T follicular helper cell (primary cell): Measurements from ENCODE around the gene IL6.
"Not testable (repeated sequence)": the region's sequence is repeated elsewhere in the genome, so short reads cannot be mapped to it uniquely, and the experiment has no call there.

Source experiments
- DNase-seq: peaks from one replicate; pipeline ENCODE4 v3.0.0-alpha.2; 2020; ENCODE audit warnings: low read depth
- total RNA-seq, 2 experiments: gene quantifications; one replicate each; lab custom pipeline; 2026; lab: John Stamatoyannopoulos, UW

IL6 gene
- 0 to 2.6 reads per million in 2 experiments for total RNA-seq

DNA sequence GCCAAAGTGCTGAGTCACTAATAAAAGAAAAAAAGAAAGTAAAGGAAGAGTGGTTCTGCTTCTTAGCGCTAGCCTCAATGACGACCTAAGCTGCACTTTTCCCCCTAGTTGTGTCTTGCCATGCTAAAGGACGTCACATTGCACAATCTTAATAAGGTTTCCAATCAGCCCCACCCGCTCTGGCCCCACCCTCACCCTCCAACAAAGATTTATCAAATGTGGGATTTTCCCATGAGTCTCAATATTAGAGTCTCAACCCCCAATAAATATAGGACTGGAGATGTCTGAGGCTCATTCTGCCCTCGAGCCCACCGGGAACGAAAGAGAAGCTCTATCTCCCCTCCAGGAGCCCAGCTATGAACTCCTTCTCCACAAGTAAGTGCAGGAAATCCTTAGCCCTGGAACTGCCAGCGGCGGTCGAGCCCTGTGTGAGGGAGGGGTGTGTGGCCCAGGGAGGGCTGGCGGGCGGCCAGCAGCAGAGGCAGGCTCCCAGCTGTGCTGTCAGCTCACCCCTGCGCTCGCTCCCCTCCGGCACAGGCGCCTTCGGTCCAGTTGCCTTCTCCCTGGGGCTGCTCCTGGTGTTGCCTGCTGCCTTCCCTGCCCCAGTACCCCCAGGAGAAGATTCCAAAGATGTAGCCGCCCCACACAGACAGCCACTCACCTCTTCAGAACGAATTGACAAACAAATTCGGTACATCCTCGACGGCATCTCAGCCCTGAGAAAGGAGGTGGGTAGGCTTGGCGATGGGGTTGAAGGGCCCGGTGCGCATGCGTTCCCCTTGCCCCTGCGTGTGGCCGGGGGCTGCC is at the start of gene IL6:
Gene IL6 (plus strand): TSS at position 294 of the 807 bp plus-strand sequence. CDS start 63 bp downstream, at position 357.
- no peak for DNase-seq

- DNase-seq = not testable (repeated sequence)
Observed at GRCh38 chr7:22677263-22677662, 49.7 kb upstream of the IL6 start.

- no peak for DNase-seq
Observed at GRCh38 chr7:22677680-22678079, 49.3 kb upstream of the IL6 start.

- no peak for DNase-seq
Observed at GRCh38 chr7:22680482-22680911, 46.5 kb upstream of the IL6 start.

DNA sequence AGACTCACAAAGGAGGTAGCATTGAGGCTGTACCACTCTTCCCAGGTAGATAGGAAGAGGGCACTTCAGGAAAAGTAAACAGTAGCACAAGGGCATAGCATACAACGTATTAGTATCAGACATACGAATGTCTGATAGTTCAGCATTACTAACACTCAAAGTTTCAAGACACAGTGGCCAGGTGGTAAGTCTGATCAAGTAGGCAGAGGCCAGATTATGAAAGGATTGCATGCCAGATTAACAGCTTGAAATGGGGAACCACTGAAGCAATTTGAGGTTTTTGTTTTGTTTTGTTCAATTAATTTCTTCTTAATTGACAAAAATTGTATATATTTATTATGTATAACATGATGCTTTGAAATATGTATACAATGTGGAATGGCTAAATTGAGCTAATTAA is 45.7 kb upstream of the IL6 start:
- DNase-seq = no peak

DNA sequence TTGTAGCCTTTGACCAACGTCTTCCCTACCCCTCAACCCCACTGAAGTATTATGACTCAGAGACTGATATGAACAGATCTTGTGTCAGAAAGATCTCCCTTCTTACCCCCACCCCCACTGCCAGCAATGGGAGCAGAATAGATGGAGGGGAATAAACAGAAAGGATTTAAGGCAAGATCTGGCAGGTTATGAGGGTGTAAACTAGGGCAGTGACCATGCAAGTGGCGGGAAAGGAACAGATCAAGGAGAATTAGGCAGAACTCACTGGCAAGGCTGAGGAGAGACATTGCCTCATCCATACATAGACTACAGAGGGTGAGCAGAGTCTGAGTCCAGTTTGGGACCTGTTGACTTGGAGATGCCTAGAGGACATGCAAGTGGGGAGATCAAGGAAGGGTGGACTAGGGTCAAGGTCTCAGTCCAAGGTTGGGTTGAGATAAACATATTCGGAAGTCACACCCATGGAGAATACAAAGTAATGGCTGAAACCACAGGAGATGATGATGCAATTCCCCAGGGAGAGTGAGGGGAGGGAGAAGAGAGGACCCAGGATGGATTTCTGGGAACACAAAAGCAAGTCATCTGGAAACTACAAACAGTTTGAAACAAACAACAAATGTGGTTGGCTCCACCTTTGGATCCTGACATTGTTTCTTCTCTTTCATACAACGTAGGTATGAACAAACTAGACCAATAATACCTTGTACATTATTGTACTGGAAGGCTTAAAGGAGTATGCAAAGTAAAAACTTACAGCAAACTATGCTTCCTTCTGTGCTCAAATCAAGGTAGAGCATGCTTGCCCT is 44.9 kb upstream of the IL6 start:
- DNase-seq = no peak

DNA sequence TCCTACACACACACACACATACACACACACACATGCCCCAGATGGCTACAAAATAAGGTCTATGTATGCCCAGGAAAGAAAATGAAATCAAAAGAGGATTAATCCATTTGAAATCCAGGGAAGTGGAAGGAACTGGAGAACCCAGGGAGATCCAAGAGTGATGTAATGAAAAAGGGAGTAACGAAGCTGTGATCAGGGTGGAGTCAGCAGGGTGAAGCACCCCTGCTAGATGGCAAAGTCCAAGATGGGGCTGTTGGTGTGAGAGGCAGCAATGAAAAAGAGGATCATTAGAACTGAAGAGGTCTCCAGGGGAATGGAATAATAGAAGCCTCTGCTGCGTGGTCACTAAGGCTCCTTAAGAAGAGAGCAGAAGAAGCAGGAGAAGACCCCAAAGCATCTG is 43.6 kb upstream of the IL6 start:
- DNase-seq = no peak

- no peak for DNase-seq
Observed at GRCh38 chr7:22686620-22687019, 40.4 kb upstream of the IL6 start.

DNA sequence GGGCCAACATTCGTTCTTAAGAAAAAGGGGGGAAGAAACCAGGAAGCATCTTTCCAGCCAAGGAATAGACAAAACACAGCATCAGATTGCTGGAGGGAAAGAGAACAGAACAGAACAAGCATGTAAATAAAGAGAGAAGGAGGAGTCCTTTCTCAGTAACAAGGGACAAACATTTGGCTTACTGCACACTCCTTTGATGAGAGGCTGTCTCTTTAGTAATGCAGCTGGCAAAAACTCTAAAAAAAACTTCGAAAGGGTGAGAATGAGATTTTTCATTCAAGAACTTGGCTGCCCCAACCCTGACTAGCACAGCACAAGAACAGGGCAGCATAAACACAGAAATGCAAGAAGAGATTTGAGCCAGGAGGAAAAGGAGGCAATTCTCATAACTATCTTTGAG is 38.9 kb upstream of the IL6 start:
- no peak for DNase-seq

DNA sequence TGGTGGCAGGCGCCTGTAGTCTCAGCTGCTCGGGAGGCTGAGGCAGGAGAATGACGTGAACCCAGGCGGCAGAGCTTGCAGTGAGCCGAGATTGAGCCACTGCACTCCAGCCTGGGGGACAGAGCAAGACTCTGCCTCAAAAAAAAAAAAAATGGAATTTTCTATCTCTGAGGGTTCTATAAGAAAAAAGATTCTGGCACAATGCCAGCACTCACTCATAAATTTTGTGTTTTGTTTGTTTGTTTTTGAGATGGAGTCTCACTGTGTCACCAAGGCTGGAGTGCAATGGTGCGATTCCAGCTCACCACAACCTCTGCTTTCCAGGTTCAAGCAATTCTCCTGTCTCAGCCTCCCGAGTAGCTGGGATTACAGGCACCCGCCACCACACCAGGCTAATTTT is 38.1 kb upstream of the IL6 start:
- DNase-seq = not testable (repeated sequence)

DNA sequence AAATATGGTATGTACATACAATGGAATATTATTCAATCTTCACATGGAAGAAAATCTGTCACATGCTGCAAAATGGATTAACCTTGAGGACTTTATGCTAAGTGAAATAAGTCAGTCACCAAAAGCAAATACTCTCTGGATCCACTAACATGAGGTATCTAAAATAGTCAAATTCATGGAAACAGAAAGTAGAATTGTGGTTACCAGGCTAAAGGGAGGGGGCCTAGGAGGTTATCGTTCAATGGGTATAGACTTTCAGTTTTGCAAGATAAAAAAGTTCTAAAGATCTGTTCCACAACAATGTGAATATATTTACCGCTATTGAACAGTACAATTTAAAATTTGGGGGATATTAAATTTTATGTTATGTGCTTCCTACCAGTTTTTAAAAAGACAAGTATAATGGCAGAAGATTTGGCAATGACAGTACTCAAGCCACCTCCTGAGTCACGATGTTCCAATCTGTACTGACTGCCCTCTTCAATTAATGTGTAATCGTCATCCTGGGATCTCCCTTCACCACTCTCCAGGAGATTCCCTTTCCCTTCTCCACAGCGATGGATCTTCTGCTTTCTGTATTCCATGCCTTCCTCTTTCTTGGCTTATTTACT is 32.3 kb upstream of the IL6 start:
- no peak for DNase-seq

DNA sequence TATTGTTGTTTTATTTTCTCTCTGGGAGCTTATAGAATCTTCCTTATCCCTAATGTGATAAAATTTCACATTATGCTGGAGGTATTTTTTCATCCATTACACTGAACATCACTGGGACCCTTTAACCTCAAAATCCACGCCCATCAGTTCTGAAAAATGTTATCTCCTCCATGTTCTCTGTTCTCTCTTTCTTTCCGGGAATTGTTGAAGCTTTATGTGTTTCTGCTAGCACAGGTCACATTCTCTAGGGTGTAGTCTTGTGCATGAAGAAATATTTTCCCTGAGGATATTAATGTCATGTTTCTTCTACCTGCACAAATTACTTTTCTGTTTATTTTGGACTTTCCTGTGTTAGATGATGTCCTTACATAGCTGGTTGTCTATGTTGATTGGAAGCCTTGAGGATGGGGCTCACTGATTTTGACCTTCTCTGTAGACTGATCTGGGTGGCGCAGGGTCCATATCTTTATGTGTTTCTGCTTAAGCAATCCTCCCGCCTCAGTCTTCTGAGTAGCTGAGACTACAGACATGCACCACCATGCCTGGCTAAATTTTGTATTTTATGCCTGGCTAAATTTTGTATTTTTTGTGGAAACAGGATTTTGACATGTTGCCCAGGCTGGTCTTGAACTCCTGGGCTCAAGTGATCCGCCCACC is 31.4 kb upstream of the IL6 start:
- no peak for DNase-seq

- no peak for DNase-seq
Observed at GRCh38 chr7:22696541-22697228, 30.3 kb upstream of the IL6 start.

- DNase-seq = no peak
Observed at GRCh38 chr7:22697322-22697859, 29.6 kb upstream of the IL6 start.

DNA sequence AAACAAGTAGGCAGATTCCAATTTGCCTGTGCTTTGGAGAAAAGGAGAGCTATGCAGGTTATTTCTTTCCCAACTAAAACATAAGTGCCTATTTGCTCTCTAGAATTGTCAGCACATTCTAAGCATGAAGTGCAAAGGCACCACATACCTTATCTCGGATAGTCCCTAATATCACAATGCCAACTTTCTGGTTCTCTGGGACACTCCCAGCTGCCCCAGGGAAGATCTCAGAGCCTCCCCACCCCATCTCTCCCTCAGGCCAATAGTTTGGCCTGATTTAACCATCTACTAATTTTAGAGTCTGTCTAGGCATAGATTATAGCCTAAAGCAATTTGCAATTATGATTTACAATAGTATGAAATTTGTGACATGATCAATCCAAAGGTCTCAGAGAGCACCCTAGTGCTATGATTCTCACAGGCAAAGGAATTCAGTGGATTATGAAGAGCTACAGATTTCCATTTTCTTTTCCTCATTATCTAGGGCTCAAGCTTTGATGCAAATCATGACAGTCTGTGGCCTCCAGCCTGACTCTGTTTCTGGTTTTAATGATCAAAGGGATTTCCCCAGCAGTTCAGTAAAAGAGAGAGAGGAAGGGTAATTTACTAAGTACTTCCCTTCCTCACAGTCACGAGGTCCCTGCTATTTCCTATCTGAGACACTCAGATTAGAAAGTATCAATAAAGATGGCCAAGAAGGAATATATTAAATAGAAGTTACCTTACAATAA is 29.0 kb upstream of the IL6 start:
- no peak for DNase-seq

- DNase-seq = no peak
Observed at GRCh38 chr7:22698767-22699166, 28.2 kb upstream of the IL6 start.

- no peak for DNase-seq
Observed at GRCh38 chr7:22700559-22701002, 26.4 kb upstream of the IL6 start.

- DNase-seq = no peak
Observed at GRCh38 chr7:22702516-22702915, 24.5 kb upstream of the IL6 start.

DNA sequence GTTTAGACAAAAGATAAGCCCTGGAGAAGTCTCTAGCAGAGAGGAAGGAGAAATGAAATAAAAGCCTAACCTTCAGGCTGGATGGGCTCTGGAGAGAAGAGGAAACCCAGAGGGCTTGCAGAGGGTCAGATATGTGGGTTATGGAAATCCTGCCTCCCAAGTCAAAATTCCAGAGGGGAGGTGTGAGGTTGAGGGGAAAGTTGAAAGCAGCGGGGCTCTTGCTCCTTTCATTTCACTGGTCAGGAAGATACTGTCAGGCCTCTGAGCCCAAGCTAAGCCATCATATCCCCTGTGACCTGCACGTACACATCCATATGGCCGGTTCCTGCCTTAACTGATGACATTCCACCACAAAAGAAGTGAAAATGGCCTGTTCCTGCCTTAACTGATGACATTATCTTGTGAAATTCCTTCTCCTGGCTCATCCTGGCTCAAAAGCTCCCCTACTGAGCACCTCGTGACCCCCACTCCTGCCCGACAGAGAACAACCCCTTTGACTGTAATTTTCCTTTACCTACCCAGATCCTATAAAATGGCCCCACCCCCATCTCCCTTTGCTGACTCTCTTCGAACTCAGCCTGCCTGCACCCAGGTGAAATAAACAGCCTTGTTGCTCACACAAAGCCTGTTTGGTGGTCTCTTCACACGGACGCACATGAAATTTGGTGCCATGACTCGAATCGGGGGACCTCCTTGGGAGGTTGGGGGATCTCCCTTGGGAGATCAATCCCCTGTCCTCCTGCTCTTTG is 23.7 kb upstream of the IL6 start:
- not testable (repeated sequence) for DNase-seq
